Stimulated activated CD4-positive, alpha-beta T cell treated with anti-CD3 and anti-CD28 coated beads, Interleukin-12 subunit alpha, Interleukin-12 subunit beta, amount 100 ng/mL, for 4 hours (primary cell): ENCODE data around the gene PLAGL1.

Experiments used
- DNase-seq: peaks from one replicate; pipeline ENCODE4 v3.0.0-alpha.2; 2020

Gene PLAGL1

GRCh38 chr6:143964674-143965081 lies 43.4 kb downstream of the PLAGL1 start:
- DNase-seq = no peak

DNA sequence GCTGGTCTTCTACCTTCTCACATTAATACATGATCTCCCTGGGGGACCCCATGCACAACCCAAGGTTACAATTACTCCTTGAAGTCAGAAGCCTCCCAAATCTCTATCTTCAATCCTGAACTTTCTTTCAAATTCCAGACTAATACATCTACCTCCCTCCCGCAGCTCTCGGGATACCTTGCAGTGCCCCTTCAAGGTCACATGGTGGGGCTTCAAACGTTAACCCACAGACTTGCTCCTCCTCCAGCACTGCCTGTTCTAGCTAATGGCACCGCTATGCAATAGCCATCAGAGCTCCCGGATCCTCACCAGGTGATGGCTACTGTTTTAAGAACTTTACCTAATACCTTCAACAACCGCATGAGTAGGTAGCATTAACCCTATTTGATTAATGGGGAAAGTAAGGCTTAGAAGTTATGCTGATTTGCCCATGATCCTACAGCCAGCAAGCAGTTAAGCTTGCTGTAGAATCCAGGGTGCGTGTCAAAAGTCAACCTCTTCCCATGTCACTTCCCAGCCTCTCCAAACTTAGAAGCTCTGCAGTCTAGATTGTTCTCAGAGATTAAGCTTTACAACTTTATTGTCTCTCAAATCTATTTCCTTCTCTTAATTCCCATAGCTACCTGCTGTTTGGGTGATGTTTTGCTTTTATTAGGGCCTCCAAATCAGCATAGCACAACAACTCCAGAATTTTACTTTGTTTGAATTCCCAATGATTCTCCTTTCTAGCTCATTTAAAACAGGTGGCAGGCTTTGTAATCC lies 44.7 kb downstream of the PLAGL1 start:
- DNase-seq = no peak

DNA sequence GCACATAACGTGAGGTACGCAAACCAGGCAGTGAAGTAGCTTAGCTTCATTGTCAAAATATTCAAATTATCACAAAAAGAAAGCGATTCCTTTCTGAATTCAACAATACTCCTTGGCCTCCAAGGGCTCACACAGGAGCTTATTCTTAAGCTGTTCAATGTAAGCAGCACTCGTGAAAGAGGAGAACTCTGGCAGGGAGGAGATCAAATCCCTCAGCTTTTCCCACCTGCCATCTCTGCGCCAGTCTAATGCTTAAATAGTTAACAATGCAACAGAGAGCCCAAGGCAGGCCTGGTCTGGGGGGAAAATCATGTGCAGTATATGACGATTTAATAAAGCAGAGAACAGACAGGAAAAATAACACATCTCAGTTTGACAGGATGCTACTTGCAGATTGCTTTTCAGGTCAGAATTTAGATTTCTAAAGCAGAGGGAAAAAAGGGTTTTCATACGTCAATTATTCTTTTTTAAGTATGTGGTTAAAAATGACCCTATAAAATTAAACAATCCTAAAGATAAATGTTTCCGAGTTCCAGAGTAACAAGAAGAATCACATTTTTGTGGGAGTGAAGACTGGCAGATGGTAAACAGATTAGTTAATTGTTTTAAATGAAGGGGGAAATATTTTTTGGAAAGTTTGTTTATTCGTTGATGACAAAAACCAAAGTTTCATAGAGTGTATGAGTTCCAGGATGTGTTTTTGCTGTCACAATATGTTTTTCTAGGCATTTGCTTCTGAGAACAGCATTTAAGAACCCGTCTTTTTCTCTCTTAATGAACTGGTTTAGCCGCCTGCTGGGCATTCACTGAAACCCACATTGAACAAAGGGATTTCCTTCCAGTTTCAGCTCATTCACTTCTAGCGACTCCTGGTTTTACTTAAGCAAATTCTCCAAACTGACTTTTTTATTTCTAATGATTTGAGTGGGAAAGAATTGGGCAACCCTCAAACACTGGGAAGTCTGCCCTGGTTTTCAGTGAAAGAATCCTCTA lies 45.9 kb downstream of the PLAGL1 start:
- DNase-seq = no peak

DNA sequence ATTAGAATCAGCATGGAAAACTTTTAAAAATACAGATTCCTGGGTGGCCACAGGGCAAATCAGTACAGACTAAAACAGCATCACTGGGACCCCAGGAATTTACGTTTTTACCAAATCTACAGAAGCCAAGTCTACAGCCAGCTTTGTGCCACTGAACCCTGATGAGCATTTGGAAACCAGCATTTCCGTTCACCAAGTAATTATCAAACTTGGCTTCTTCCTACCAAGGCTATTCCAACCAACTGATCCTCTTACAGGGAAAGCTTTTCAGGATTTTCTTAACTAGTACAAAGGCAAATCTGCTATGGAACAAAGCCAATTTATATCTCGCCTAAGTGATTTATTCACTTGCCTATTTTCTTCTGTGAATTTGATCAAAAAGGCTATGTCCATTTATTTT lies 47.0 kb downstream of the PLAGL1 start:
- no peak for DNase-seq

DNA sequence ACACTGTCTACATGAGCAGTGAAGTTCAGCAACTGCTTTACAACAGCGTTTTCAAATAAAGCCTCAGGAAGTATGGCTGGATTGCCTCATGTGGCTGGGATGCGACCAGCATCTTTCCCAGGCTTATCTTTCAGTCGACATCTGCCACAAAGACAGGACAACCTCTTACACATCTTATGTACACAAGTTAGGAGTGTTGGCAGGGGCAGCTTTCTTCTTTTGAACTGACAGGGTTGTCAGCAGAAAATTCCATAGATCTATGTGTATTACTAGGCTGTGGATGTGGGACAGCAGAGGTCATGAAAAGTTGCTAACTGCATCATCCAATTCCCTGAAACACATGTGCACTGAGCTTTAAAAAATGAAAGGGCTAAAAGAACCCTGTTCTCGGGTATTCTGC lies 48.1 kb downstream of the PLAGL1 start:
- DNase-seq = no peak

DNA sequence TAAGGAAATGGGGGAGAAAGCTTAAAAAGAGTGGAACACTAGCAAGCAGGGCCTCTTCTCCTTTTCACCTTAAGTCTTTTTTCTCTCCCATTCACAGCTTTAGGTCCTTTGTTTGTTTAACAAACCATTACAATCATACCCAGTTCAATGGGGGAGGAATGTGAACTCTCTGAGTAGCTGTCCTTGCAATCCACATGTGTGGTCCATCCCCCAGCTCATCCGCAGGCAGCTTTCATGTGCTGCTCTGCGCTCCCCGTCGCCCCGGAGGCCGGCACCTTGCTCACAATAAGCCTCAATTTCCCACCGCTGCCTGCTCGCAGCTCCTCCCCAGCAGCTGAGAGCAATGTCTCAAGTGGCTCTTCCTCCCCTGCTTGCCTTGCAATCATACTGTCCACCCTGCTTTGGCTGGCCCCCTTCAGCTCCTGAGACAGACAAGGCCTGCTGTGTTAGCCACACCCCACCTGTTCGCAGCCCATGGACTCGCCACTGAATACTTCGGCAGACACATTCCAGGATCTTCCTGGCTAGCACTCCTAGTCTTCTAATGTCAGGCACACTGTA lies 49.1 kb downstream of the PLAGL1 start:
- DNase-seq = no peak

DNA sequence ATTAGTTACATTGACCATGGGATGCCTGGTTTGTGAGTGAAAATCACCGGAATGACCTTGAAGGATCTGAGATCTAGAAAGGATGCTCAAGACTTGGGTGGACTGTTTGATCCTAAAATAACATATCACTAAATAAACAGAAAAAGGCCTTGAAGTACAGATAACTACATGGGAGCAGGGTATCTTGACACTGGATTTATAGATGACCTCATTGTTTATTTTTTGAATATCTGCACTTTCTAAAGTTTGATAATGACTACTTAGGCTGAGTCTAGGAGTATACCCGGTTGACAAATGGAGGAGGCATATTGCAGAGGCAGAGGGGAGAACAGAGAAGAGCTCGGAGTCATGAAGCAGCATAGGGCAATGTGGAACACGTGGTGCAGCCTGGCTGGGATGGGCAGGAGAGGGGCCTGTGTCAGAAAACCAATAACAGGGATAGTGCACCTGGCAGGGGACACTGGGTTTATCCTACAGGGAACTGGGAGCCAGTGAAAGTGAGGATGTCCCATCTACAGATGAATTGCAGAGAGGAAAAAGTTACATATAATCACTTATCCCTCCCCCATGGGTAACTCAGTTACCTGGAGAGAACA lies 50.3 kb downstream of the PLAGL1 start:
- DNase-seq = no peak

- no peak for DNase-seq
These were observed 52.1 kb downstream of the PLAGL1 start for GRCh38 chr6:143955971-143956370.

- DNase-seq = no peak
These were observed 54.1 kb downstream of the PLAGL1 start for GRCh38 chr6:143953922-143954321.

GRCh38 chr6:143952947-143953701 lies 54.9 kb downstream of the PLAGL1 start:
- DNase-seq = no peak

DNA sequence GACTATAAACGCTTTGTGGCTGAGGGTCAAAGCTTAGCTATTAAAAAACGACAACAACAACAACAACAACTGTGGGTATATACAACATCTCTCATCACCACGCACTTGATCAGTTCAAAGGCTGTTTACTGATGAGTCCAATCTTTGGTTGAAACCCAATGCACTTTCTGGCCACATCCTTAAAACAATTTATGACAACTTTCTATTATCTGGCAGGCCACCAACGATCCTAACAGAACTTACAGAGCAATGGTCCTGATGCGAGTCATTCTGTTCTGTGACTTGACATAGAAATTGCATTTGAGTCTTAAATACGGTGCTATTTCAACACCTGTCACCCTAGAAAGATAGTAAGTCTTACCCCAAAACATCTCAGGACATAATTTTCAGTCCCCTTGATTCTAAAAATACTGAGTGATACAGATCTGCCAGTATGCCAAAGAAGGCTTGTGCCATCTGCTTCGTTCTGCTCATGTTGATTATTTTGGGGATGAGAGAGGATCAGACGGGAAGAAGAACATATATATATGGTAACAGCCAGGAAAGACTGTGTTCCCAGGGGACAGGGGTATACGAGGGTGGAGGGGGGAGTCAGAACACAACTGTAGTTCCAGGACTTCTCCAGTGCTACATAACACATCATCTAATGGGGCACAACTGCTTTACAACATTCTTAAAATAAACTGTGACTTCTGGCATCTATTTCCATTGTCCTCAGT lies 55.8 kb downstream of the PLAGL1 start:
- no peak for DNase-seq

DNA sequence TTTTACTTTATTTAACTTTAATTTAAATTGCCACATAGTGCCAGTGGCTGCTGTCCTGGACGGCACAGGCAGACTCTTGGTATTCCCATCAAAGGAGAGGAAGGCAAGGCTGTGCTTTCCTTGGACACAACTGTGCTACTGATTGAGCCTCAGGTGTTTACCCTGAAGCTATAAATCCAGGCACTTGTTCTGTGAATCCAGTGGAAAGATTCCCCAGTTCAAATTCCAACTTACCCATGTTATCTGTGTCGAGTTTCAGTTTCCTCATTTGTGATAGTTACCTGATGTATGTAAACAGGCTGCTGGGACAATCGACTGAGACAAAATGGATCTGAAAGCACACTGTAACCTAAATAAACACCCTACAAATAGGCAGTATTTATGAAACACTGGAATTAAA lies 57.2 kb downstream of the PLAGL1 start:
- DNase-seq = no peak

DNA sequence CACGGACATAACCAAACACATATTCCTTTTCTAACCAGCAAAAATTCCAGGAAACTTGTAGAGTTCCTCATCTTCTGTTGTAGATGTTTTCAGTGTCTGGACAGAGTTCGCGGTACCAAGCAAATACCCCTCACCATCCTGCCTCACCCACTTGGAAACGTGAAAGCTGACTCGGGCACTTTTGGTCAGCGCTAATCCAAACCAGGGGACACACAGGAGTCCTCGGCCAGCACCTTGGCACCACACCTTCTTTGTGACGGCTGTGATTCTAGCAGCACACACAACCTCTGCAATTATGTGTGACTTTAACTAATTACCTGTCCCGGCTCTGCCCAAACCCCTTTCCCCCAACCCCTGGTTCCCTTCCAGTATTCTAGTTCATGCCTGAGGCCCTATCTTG lies 58.1 kb downstream of the PLAGL1 start:
- no peak for DNase-seq

GRCh38 chr6:143949535-143949934 lies 58.5 kb downstream of the PLAGL1 start:
- DNase-seq = no peak

DNA sequence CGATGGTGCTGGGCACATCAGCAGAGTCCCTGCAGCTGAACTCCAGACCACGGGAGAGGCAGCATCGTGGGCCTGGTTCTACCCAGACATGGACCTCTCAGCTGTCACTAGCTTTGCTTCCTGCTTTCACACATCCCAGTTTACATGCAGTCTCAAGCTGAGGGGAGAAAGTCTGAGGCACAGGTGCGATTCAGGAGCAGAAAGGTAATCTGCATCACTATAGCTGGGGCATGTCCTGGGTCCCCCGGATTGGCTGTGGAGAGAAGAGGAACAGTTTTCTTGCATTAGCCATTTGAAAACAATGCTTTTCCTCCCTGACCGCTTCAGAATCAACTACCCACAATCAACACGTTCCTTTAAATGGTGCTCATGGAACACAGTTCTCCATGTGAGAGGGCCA lies 59.9 kb downstream of the PLAGL1 start:
- no peak for DNase-seq

GRCh38 chr6:143941852-143942627 lies 66.0 kb downstream of the PLAGL1 start:
- peak; percentile 58 for DNase-seq

- peak; percentile 31 for DNase-seq
These were observed 68.0 kb downstream of the PLAGL1 start for GRCh38 chr6:143940011-143940597.

GRCh38 chr6:143939364-143939763 lies 68.7 kb downstream of the PLAGL1 start:
- DNase-seq = no peak

- DNase-seq = no peak
These were observed 70.4 kb downstream of the PLAGL1 start for GRCh38 chr6:143937668-143937970.

- DNase-seq = no peak
These were observed 71.0 kb downstream of the PLAGL1 start for GRCh38 chr6:143936778-143937667.
